Activated CD8-positive, alpha-beta memory T cell treated with anti-CD3 and anti-CD28 coated beads, Interleukin-2, amount 50 U/mL, for 48 hours (primary cell): ENCODE data around the gene BPIFB1.

Experiments used
- DNase-seq: peaks from one replicate; pipeline ENCODE4 v3.0.0-alpha.2; 2020

Gene BPIFB1

DNA sequence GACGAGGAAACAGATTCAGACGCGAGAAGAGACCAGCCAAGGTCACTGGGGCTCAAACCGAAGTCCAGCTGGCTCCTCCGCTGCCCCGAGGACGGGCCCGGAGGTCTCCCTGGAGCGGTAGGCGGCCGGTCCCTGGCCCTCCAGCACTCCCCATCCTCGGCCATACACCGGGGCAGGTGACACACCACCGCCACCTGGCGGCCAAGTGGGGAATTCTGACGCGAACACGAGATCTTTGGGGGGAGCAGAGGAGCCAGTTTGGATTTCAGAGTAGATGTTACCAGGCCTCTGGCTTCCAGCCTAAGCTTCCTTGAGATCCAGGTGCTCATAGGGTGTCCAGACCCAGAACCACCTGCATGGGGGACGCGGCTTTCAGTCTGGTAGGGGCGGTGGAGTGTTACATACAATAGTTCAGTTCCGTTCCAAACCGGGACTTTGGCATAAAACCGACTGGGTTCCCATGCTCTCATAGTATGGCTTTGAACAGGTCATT lies 16.1 kb downstream of the BPIFB1 start:
- peak; percentile 92 for DNase-seq

DNA sequence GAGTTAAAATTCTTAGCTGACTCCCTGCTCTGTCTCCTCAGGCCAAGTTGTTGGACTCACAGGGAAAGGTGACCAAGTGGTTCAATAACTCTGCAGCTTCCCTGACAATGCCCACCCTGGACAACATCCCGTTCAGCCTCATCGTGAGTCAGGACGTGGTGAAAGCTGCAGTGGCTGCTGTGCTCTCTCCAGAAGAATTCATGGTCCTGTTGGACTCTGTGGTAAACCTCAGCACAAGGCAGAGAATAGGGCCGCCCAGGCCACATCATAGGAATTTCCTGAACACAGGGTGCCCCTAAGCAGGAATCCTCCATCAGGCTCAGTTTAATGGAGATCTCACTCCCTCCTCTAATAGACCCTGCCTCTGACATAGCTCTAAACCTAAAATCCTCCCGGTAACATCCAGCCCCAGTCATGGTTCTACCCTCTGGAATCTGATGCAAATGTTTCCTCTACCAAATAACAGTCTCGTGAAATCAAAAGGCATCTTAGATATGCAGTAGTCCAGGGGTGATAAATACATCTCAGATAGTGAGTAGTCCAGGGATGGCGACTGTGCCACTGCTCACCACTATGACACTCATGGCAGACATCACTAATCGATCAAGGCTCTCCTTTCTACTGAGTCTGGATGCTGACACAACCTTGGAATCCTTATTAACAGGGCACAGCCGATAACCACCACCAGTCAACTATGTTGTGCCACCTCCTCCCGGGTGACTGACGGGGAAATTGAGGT lies 18.3 kb downstream of the BPIFB1 start:
- no peak for DNase-seq

DNA sequence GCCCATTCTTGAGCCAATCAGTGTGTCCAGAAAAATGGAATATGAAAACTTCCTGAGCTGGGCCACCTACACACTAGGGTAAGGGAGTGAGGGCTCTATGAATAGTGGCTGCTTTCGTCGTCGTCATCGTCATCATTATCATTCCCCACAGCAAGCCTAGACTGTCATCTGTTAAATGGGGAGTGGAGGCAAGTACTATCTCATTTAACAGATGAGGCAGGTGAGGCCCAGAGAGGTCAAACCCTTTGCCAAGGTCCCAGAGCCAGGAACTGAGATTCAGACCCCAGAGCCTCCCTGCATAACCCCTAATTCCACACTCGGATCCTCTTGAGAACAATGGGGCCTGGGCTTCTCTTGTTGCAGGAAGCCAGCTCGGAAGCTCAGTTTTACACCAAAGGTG lies 20.6 kb downstream of the BPIFB1 start:
- no peak for DNase-seq

DNA sequence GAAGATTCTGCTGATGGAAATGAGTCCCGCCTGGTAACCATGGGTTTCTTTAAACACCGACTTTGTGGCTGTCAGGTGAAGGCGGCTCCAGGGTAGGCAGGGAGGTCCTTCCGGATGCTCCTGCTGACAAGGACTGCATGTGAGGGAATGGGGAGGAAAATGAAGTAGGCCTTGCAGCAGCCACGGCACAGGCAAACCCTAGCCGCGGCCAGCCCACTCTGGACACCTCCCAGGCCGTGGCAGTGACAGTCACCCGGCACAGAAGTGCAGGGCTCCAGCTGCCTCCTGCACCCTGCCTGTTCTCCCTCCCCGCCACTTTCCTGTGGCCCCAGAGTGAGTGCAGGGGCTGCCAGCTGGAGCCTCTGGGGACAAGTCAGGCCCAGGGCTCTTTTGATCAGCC lies 21.0 kb downstream of the BPIFB1 start:
- no peak for DNase-seq

DNA sequence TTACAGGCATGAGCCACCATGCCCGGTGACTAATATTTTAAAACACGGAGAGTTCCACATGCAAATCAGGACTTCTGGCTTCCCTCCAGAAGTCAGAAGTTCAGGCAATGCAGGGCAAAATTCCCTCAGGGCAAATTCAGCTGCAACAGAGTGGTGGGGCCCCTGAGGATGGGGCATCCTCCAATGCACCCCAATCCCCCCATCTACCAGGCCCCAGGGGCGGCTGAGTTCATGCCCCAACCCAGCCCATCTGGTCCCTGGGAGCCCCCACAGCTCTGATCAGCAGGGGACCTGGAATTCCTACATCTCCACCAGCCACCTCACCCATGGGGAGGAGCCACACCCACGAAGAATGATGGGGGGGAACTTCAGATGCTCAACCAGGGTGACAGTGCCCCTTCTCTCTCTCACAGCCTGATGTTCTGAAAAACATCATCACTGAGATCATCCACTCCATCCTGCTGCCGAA lies 22.6 kb downstream of the BPIFB1 start:
- no peak for DNase-seq

DNA sequence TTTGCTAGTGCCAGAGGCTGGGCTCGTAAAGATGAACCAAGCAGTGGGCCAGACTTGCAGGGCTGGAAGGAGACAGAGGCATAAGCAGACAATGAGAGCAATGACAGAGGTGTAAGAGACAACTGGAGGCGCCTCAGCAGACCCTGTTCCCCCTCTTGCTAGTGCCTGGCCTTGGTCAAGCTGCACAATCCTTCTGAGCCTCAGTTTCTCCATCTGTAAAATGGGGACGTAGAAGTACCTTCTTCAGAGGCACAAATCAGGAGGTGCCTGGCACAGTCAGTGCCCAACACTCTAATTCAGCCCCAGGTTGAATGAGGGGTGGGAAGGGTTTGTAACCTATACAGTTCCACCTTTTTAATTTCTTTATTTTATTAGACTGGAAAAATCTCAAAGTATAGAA lies 23.2 kb downstream of the BPIFB1 start:
- DNase-seq = no peak

DNA sequence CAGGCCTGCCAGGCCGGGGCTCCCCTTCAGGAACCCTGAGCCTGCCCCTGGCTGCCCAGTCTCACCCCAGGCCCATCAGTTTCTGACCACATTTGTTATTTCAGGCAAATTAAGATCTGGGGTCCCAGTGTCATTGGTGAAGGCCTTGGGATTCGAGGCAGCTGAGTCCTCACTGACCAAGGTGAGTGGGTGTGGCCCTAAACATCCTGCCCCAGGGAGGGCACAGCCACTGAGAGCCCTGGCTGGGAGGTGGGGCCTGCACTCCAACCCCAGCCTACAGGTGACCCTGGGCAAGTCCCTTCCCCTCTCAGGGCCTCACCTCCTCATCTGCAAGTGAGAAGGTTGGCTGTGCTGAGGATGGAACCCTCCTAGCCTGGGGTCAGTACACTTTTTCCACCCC lies 23.8 kb downstream of the BPIFB1 start:
- DNase-seq = no peak

DNA sequence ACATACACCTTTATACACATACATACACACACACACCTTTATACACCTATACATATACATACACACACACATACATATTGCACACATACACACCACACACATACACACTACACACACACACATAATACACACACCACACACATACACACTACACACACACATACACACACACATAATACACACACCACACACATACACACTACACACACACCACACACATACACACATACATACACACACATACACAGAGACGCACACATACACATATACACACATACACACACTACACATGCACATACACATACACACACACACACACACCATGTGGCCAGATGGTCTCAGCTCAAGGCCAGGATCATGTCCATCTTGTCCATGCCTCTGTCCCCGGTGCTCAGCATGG lies 25.7 kb downstream of the BPIFB1 start:
- DNase-seq = no peak

DNA sequence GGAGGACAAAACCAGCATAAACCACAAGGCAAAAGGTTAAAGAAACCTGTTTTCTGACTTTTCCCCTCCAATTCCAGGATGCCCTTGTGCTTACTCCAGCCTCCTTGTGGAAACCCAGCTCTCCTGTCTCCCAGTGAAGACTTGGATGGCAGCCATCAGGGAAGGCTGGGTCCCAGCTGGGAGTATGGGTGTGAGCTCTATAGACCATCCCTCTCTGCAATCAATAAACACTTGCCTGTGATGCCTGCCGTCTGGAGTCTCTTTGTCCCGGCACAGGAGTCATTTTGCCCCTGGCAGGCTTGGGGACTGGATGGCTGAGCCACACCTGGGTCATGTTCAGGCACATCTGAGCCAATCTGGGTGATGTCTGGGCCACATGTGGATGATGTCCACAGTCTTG lies 26.6 kb downstream of the BPIFB1 start:
- no peak for DNase-seq

DNA sequence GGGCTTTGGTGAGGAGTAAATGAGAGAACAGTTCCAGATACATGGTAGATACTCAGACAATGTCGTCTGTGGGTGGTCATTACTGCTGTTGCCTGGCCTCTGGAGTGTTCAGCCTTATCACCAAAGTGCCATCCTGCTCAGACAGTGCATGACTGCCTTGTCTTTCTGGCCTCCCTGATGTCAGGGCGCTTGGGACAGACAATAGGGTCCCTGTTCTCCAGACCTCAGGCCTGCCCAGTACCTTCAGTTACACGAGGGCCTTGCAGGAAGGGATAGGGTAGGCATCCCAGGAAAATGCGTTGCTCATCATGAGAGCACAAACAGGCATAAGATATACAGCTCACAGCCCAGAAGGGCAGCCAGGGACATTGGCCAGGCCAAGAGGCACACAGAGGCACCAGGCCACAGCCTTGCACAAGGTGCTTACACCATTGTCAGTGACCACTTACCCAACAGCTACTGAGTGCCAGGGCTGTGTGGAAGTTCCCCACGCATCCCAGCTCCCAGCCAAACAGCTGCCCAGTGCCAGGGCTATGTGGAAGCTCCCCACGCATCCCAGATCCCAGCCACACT lies 27.4 kb downstream of the BPIFB1 start:
- no peak for DNase-seq

DNA sequence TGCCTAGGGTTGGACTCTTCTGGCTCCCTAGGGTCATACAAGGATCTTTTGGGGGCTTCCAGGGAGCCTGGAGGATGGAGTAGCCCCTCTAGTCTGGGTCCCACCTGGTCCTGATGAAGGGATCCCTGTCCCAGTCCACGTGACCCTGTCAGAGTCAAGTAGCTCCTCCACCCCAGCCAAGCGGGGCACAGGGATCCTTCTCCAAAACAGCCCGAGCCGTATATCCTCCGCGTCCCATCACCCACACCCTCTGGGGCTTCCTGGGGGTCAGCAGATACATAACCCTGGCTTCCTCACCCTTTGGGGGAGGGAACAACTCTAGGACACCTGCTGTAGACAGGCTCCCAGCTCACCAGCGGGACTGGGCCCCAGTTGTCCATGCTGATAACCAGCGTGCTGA lies 28.0 kb downstream of the BPIFB1 start:
- DNase-seq = no peak

DNA sequence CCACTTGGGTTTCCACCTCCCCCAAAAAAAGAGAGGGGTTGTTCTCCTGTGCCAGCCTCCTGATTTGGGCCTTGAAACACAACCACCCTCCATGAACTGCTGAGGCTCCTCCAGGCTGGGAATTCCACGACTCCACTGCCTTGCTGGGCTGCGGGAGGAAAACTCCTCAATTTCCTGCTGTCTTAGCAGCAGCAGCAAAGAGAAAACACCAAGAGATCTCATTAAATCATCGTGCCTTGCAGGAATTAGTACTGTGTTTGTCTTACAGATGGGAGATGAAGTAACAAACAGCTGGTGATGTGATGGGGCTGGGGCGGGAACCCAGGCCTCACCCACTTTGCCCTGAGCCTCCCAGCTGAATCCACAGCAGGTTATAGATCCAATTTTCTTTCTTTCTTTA lies 29.0 kb downstream of the BPIFB1 start:
- no peak for DNase-seq

DNA sequence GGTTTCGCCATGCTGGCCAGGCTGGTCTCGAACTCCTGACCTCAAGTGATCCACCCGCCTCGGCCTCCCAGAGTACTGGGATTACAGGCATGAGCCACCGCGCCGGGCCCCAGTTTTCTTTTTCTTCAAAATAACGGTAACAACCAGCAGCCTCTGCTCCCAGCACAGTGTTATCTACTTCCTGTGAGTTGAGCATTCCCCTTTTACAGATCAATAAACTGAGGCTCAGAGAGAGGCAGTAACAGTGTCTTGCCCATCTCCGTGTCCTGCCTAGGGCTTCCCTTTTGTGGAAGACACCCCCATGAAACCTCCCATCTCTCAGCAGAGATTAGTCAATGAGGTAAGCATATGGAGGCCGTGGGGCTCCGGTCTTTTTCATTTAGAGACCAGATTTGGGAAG lies 29.6 kb downstream of the BPIFB1 start:
- no peak for DNase-seq

DNA sequence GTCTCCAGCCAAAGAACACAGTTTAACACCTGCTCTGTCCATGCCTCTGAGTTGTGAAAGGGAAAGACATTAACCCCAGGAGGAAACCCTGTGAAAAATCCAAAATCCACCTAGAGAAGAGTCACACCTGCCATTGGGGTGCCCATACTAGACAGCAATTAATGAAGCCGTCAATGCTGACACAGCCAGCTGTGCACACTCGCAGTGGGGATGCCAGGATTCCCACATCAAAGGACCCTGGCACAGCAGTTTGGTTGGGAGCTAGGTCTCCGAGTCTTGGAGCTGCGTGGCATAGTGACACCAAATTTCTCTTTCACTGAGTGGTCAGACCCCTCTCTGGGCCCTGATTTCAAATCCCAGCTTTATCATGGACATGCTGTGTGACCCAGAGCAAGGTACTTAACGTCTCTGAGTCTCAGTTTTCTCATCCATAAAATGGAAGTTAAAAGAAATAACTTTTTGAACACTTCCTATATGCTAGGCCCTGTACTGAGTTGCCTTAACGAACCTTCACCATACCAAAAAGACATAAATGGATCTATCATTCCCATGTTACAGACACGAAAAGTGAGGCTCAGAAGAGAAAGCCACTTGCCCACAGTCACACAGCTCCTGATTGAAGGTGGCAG lies 30.8 kb downstream of the BPIFB1 start:
- no peak for DNase-seq

DNA sequence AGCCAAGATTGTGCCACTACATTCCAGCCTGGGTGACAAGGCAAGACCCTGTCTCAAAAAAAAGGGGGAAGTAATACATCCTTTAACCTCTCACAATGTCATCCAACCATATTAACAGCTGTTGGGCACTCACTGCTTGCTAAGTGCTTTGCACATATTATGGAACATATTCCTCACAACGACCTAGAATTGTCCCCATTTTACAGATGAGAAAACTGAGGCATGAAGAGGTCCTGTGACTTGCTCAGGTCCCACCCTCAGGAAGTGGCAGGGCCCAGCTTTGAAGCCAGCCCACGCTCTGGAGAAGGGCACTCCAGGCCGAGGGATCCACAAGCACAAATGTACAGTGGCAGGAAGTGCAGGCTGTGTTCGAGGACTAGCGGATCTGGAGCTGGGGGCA lies 33.3 kb downstream of the BPIFB1 start:
- no peak for DNase-seq

DNA sequence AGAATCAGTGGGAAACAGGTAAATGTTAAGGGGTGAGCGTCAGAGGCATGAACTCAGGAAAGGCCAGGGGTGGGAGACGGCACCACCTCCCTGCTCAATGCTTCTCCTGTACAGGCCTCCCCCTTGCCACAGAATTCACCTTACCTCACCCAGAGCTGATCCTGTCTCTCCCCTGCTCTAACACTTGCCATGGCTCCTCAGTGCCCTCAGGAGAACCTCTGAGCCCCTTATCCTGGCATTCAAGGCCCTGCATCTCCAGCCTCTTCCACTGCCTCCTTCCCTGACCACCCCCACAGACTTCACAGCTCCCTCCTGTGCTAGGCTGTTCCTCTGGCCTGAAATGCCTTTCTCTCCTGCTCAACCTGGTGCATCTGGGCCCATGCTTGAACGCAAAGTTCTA lies 33.9 kb downstream of the BPIFB1 start:
- no peak for DNase-seq

DNA sequence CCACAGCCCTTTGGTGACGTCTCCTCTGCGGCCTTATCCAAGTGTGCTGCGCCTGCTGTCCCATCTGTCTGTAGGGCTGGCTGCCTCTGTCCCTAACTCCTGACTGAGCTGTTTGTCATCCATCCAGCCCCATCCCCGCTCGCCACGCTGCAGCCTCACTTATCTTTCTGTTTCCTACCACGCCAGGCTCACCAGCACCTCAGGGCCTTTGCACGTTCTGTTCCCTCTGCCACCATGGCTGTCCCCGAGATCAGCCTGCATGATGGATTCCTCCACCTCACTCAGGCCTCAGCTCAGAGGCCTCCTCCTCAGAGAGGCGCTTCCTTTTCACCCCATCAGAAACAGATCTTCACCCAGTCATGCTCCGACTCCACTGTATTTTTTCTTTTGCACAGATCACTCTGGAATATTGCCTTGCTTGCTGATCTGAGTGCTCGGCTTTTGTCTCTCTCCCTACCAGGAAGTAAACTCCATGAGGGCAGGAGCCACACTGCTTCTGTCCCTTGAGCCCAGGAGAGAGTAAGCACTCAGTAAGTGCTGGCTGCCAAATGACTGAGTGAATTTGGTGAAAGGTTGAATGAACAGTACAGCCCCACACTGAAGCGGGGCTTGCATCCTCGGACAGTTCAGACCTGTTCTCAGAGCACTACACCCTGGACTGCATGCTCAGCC lies 34.5 kb downstream of the BPIFB1 start:
- no peak for DNase-seq

DNA sequence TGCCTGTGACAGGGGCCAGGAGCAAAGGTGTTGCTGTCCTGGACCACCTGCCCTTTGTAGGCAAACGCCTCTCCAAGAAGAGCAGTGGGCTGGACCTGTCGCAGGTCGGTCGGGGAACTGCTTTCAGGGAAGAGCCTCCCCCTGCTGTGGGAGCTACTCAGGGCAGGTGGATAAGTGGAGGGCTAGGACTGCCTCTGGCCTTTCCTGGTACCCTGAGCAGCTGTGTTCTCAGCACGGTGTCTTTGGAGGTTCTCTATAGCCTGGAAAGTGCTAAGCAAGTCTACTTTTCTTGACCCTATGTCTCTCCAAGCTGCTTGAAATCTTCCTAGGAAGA lies 35.0 kb downstream of the BPIFB1 start:
- no peak for DNase-seq

DNA sequence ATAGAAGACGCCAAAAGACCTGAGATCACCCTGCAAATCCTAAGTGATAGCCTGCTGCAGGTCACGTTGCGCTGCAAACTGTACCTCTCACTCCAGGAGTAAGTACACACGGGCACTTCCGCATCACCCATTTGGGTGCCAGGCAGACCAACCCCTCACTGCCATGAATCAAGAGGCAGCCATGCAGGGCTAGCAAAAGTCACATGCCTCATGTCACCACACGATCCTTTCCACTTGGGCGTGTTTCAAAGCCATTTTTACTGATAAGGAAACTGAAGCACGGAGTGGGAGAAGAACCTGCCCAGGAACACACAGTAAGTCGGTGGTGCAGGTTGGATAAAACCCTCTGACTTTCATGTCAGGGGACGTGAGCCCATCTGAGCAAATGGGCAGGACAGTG lies 37.0 kb downstream of the BPIFB1 start:
- no peak for DNase-seq

DNA sequence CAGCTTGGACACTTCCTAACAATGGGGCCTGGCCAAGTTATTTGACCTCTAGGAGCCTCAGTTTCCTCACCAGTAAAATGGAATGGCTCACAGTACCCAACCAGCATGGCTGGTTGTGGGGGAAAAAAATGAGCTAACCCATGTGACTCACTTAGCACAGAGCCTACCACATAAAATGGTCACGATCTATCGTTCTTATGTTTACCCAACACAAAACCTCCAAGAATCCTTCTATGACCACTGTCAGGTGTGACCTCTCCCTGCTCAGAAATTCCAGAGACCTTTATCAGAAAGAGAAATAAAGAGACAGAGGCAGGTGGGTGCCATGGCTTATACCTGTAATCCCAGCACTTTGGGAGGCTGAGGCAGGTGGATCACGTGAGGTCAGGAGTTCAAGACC lies 39.4 kb downstream of the BPIFB1 start:
- no peak for DNase-seq

DNA sequence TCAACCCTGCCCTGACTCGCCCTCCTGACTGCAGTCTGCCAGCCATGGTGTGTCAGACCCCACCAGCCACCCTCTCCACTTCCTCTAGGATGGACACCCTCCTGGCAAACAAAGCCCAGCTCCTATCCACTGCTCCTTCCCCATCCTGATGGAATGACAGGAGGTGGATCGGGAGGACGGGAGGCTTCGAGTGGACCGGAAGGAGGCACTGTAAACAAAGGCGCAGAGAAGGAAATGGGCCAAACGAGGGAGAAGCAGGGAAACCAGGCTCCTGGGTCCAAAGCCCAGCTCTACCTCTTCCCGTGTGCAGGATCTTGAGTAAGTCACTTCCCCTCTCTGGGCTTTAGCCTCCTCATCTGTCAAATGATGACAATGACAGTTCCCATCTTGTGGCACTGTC lies 40.2 kb downstream of the BPIFB1 start:
- no peak for DNase-seq

DNA sequence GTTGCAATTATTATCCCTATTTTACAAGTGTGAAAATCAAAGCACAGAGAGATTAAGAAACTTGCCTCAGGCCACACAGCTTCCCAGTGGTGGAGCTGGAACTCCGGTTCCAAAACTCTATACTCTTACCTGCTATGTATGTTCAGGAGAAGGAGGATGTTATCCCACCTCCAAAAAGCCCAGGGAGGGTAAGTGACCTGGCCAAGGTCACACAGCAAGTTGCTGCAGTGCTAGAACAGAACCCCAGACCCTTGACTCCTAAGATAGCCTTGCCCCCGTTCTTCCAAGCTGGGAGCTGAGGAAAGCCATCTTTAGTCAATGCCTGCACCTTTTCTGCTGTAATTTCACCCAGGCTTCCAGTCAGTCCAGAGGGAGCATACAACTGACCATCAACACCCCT lies 42.3 kb downstream of the BPIFB1 start:
- DNase-seq = no peak

DNA sequence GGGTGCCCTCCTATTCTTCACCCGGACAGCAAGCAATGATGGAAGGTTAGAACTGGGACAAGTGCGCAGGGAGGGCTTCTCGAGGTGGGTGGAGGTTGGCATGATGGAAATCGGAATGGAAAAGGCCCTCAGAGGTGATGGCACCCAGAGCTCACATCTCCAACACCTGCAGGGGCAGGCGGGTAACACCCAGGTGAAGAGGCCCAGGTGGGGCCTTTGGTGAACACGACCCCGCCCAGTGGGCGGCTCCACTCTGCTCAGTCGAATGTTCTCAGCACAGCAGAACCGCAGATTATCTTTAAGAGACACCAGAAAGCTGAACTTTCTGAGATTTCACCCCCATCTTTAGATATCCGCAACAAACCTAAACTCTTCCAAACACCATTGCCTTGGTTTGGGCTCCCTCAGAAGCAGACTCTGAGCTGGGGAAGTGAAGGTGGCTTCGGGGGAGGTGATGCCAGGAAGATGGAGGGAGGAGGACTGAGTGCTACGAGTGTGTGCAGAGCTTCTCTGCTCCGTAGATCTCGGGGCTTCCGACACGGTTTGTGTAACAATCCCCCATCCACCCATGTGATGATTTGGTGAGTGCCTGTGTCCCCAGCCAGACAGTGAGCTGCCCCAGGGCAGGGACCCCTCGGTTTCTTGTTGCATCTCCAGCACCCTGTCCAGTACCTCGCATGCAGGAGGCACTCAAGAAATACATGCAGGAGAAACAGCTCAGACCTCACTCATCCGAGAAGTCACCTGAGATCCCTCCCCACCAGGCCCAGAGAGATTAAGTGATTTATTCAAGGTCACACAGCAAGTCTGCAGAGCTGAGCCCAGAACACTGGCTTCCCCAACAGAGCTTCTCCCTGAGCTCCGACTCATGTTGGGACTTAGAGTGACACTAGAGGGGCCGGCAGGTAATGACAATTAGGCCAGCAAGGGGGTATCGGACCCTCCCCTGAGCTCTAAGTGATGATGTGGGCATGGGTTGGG lies 45.4 kb downstream of the BPIFB1 start:
- DNase-seq = no peak
